ENCODE measurements around the gene COL4A1. TPM values are rescaled to one million over a fixed set of nuclear protein-coding genes. Genes with fewer than 3 reads are reported as not detected.
A peak's percentile ranks its signal among the peaks of the same experiment; 100 is the strongest.
"Not testable (repeated sequence)": the region's sequence is repeated elsewhere in the genome, so short reads cannot be mapped to it uniquely, and the experiment has no call there.

COL4A1 gene
- total RNA-seq, 2 experiments from 2014 or later: not detected

DNA sequence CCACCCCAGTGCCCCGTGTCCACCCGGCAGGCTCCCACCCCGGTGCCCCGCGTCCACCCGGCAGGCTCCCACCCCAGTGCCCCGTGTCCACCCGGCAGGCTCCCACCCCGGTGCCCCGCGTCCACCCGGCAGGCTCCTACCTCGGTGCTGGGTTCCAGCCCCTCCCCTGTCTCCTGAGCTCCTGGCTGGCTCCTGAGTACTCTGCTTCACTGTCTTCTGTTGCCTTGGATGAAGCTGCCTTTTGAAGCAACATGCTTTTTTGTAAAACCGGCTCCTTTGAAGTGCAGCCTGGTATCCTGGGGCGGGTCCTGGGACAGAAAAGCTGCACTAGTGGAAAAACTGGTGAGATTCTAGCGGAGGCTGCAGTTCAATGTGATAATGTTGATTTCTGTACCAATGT is 6.8 kb upstream of the COL4A1 start:
- POLR2A ChIA-PET; ATAC-seq (ENCODE audit: low read depth): not testable (repeated sequence)

DNA sequence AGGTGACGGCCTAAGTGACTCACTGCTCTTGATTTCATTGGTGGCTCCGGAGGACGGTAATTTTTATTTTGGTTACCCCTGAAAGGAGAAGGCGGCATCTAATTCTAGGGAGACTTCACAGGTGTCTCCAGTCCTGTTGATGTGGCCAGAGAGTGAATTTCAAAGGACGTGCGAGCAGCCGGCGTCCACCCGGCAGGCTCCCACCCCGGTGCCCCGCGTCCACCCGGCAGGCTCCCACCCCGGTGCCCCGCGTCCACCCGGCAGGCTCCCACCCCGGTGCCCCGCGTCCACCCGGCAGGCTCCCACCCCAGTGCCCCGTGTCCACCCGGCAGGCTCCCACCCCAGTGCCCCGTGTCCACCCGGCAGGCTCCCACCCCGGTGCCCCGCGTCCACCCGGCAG is 6.3 kb upstream of the COL4A1 start:
- H3K36me3 Mint-ChIP-seq; ATAC-seq (ENCODE audit: low read depth); POLR2A ChIA-PET; H3K4me3 Mint-ChIP-seq; H3K4me1 Mint-ChIP-seq; H3K27ac Mint-ChIP-seq; H3K9me3 Mint-ChIP-seq; DNase-seq: not testable (repeated sequence)
- peaks cover 70% of the 10 kb centered on the region for H3K27me3 Mint-ChIP-seq

More for the DNA sequence above, 6.8 kb upstream of the COL4A1 start:
- H3K9me3 Mint-ChIP-seq, H3K4me3 Mint-ChIP-seq, H3K4me1 Mint-ChIP-seq, DNase-seq, H3K27ac Mint-ChIP-seq, H3K36me3 Mint-ChIP-seq: not testable (repeated sequence)
- H3K27me3 Mint-ChIP-seq: peaks cover 65% of the 10 kb centered on the region

GRCh38 chr13:110312339-110313031 is 5.5 kb upstream of the COL4A1 start:
- H3K27ac Mint-ChIP-seq: no peak overlapping the region
- H3K27me3 Mint-ChIP-seq: peaks cover 70% of the 10 kb centered on the region
- H3K4me1 Mint-ChIP-seq: peaks cover 3% of the 10 kb centered on the region
- H3K9me3 Mint-ChIP-seq: no peaks in the 10 kb centered on the region
- no peak overlapping the region for H3K4me3 Mint-ChIP-seq
- no peak for ATAC-seq (ENCODE audit: low read depth)
- DNase-seq: no peak
- POLR2A ChIA-PET: no interaction called here
- H3K36me3 Mint-ChIP-seq: no peaks in the 10 kb centered on the region

- H3K36me3 Mint-ChIP-seq: no peaks in the 10 kb centered on the region
- H3K4me1 Mint-ChIP-seq: peaks cover 3% of the 10 kb centered on the region
- no peak overlapping the region for H3K27ac Mint-ChIP-seq
- H3K9me3 Mint-ChIP-seq: no peaks in the 10 kb centered on the region
- DNase-seq: no peak
- no peak overlapping the region for H3K4me3 Mint-ChIP-seq
- ATAC-seq (ENCODE audit: low read depth): no peak
- POLR2A ChIA-PET: no interaction called here
- peaks cover 65% of the 10 kb centered on the region for H3K27me3 Mint-ChIP-seq
Observed at GRCh38 chr13:110311443-110312338, 4.7 kb upstream of the COL4A1 start.

DNA sequence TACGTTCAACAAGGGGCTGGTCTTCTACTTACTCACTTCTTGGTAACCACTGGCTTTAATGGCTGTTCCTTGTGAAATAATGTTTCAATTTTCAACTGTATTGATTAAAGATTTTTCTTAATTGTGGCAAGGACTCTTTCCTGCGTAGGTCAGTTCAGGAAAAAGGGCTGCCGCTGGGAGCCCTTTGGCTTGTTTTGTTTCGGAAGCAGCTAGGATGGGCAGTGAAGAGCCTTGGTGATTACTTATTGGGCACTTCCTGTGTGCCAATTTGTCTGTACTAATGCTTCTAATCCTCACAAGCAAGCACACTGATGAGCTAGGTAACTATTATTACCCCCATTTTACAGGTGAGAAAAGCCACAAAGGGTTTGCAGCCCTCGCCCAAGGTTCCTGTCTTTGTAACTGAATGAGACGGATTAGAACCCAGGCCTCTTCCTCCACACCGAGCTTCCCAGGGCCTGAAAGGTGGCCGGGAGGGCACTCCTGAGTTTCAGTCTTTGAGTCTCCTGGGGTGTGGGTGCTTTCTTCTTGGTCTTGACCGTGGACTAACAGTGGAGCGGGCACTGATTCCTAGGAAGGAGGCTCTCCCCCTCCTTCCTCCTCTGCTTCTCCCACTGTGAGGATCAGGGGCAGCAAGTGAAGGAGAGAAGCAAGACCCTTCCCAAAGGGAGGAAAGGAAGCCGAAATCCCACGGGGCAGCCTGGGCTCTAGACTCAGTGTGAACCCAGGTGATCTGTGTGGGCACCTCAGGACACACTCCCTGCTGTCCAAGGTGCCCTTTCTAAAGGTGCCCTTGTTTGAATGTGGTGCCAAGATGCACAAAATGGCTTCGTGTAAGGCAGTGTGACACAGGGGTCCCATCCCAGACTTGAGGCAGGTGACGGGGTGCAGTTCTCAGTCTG is 3.8 kb upstream of the COL4A1 start:
- H3K9me3 Mint-ChIP-seq: no peaks in the 10 kb centered on the region
- no peak overlapping the region for H3K27ac Mint-ChIP-seq
- no peak for DNase-seq
- H3K27me3 Mint-ChIP-seq: peaks cover 66% of the 10 kb centered on the region
- no peaks in the 10 kb centered on the region for H3K36me3 Mint-ChIP-seq
- no peak overlapping the region for H3K4me3 Mint-ChIP-seq
- ATAC-seq (ENCODE audit: low read depth): no peak
- POLR2A ChIA-PET: no interaction called here
- peaks cover 6% of the 10 kb centered on the region for H3K4me1 Mint-ChIP-seq

DNA sequence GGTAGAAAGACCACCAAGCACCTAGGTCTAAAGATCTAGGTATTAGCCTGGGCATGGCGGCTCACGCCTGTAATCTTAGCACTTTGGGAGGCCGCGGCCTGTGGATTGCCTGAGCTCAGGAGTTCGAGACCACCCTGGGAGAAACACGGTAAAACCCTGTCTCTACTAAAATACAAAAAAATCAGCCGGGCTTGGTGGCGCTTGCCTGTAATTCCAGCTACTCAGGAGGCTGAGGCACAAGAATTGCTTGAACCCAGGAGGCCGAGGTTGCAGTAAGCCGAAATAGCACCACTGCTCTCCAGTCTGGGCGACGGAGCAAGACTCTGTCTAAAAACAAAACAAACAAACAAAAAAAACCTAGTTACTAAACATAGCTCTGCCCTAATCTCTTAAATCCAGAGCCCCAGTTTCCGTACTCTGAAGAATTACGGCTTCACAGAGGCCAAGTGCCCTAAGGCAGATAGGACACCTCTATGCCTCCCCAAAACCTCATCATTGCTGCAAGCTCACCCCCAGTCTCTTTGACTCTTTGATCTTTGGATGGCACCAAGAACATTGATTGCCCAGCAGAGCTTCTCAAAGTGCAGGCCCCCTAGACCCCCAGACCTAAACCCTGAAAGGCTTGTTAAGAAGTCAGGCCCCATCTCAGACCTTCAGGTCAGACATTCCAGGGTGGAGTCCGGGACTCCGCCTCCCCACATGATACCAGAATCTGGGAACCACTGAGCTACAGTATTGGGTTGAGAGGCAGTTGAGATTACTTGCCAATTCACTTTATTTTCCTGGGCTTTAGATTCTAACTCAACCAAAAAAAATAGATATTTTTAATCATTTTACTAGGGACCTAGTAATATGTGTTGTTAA is 2.9 kb upstream of the COL4A1 start:
- Mint-ChIP-seq H3K27me3 (peaks cover 72% of the 10 kb centered on the region), H3K4me1 (peaks cover 7% of the 10 kb centered on the region), H3K36me3 (no peaks in the 10 kb centered on the region), H3K4me3 (no peak overlapping the region), H3K27ac (no peak overlapping the region), H3K9me3 (no peaks in the 10 kb centered on the region)
- ATAC-seq (ENCODE audit: low read depth): no peak
- POLR2A ChIA-PET: no interaction called here
- DNase-seq: no peak

DNA sequence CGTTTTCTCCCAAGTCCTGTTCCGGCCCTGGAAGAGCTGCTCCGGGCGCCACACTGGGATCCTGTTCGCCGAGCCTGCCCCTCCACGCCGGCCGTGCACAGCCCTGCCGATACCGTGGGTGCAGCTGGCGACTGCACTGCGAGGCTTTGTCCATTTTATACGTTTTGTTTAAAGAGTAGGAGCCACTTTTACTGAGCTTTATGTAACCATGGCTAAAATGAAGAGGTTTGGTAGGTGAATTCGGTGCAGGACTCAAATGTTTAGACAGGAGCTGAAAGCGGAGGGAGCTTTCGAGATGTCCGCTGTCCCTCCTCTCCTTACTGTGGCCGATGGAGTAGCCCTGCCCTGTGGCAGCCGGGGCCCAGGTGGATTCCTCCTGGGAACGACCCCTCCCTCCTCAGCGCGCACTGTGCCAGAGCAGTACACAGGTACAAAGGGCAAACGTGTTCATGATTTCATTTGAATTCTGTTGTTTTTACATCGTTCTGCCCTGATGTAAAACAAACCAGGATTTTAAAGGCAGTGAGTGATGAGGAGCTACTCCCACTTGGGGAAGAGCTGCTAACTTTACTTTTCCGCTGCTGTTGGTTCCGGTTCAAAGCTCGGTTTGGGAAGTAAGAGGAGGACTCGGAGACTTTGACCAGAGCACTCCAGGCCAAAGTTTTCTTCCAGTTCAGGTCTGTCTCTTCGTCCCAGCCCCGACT is 1.9 kb upstream of the COL4A1 start:
- POLR2A ChIA-PET: no interaction called here
- ATAC-seq (ENCODE audit: low read depth) (no peak), DNase-seq (no peak)
- Mint-ChIP-seq H3K4me3 (no peak overlapping the region), H3K27ac (no peak overlapping the region), H3K4me1 (peaks cover 7% of the 10 kb centered on the region), H3K27me3 (peaks cover 77% of the 10 kb centered on the region), H3K9me3 (no peaks in the 10 kb centered on the region), H3K36me3 (no peaks in the 10 kb centered on the region)

DNA sequence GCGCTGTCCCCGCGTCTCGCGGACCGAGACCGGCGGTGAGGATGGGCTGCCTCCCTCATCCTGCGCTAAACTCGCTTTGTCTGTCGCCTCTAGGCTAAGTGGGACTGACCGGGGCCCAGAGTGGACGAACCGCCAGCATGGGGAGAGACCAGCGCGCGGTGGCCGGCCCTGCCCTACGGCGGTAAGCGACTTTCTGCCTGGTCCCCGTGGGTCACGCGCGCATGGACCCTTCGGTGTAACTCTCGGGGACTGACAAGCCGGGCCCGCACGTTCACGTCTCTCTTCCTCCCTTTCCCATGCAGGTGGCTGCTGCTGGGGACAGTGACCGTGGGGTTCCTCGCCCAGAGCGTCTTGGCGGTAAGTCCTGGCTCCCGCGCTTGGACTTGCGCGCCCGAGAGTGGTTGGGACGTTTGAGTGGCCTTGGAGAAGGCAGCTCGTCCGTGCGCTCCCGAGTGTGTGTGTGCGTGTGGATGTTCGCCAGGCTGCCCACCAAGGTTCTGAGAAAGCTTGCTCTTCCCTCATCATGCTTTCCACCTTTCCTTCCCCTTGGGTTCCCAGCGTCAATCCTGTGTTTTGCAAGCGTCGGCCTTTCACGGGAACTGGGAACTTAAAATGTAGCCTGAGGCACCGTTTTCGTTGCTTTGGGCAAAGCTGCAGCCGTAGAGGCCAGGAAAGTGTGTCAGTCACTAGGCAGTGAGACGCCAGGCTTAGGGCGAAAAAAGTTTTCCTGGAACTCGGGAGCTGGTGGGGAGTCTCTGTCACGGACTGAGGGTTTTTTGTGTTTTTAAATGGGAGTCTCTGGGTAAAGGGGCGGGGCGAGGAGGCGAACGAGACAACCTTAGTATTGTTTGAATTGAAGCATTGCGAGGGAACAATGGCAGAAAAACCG is 1.1 kb upstream of the COL4A1 start:
- POLR2A ChIA-PET: no interaction called here
- Mint-ChIP-seq H3K27me3 (peaks cover 80% of the 10 kb centered on the region), H3K36me3 (no peaks in the 10 kb centered on the region), H3K4me1 (peaks cover 7% of the 10 kb centered on the region), H3K9me3 (no peaks in the 10 kb centered on the region), H3K27ac (peak overlapping the region; percentile 56), H3K4me3 (peak overlapping the region; percentile 6)
- no peak for DNase-seq
- ATAC-seq (ENCODE audit: low read depth): no peak

DNA sequence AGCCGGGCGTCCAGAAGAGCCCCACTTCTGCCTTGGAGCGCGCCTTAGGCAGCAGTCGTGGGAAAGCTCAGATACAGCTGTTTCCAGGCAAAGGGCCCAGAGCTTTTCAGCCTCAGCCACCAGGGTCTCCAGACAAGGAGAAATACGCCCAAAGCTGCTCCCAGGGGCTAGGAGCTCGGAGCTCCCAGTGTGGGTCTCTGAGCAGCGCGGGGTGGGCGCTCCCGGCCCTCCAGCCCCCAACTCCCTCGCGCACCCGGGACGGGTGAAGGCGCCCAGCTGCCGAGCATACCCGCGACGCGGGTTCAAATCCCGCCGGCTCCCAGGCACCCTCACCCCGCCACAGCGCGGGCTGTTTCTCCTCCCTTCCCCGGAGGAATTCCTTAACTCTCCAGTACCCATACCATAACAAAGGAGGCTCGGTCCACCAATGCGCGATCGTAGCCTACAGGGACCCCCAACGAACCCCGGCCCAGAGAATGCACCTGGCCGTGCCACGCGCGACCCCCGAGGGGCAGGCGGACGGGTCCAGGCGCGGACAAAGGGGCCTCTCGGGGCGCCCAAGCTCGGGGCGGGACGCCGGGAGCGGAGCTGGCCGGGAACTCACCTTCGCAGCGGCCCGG is 507 bp downstream of the COL4A1 start:
- H3K9me3 Mint-ChIP-seq: no peaks in the 10 kb centered on the region
- DNase-seq (no peak), ATAC-seq (ENCODE audit: low read depth) (no peak)
- no peak overlapping the region for H3K4me3 Mint-ChIP-seq
- no peak overlapping the region for H3K27ac Mint-ChIP-seq
- POLR2A ChIA-PET: no interaction called here
- peaks cover 7% of the 10 kb centered on the region for H3K4me1 Mint-ChIP-seq
- H3K36me3 Mint-ChIP-seq: no peaks in the 10 kb centered on the region
- peaks cover 73% of the 10 kb centered on the region for H3K27me3 Mint-ChIP-seq

DNA sequence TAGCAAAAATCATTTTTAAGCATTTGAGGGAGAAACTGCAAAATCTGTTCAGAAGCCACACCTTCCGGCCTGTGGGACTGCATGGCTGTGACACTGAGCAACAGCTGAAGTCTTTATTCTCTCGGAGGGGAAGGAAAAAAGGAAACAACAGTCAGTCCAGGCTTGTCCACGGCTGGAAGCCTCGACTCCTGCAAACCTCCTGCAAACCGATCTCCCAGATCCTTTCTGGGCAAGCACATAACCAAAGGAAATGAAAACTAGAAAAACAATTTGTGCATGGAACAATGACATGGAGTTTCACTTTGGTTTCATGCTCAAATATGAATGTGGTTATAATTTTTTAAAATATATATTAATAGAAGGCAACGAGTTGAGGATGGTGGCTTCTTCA is 1.0 kb downstream of the COL4A1 start:
- POLR2A ChIA-PET: no interaction called here

GRCh38 chr13:110305544-110305943 is 1.4 kb downstream of the COL4A1 start:
- ATAC-seq (ENCODE audit: low read depth) (no peak), DNase-seq (no peak)
- no peaks in the 10 kb centered on the region for H3K9me3 Mint-ChIP-seq
- peaks cover 7% of the 10 kb centered on the region for H3K4me1 Mint-ChIP-seq
- H3K4me3 Mint-ChIP-seq: no peak overlapping the region
- POLR2A ChIA-PET: no interaction called here
- H3K27me3 Mint-ChIP-seq: peaks cover 72% of the 10 kb centered on the region
- no peaks in the 10 kb centered on the region for H3K36me3 Mint-ChIP-seq
- no peak overlapping the region for H3K27ac Mint-ChIP-seq

More for the DNA sequence above, 1.0 kb downstream of the COL4A1 start:
- Mint-ChIP-seq H3K4me1 (peaks cover 7% of the 10 kb centered on the region), H3K27ac (no peak overlapping the region), H3K4me3 (no peak overlapping the region), H3K27me3 (peaks cover 75% of the 10 kb centered on the region), H3K36me3 (no peaks in the 10 kb centered on the region), H3K9me3 (no peaks in the 10 kb centered on the region)
- ATAC-seq (ENCODE audit: low read depth): no peak
- no peak for DNase-seq
